Psoas muscle (tissue), 8 donors: ENCODE results near the gene ZNF444. TPM values are rescaled to one million over a fixed set of nuclear protein-coding genes. Genes with fewer than 3 reads are reported as not detected.

Source experiments
- ATAC-seq, 4 donors: fragments of 200-7000 bp; cut with Tn5 transposase; one replicate each; pipeline ENCODE4 v1.9.1; 2020; ENCODE audit warnings: moderate library complexity in 3 of 4, mild to moderate bottlenecking in 2 of 4
- DNase-seq, 2 donors: peaks; one replicate each; pipeline ENCODE4 v3.0.0-alpha.2; 2020
- H3K27ac ChIP-seq: fragments of 200-600 bp; one replicate; pipeline ENCODE4 v1.8.0; 2022
- H3K27me3 ChIP-seq, 3 donors: fragments of 200-600 bp in 1 of 3; one replicate each; pipeline versions ENCODE4 v1.6.1 to v1.8.0; 2013 to 2022; ENCODE audit warnings: low read length in 2 of 3, mild to moderate bottlenecking in 2 of 3, moderate library complexity in 1 of 3; ENCODE audit not compliant: insufficient read depth in 3 of 3
- H3K36me3 ChIP-seq, 2 donors: fragments of 200-600 bp in 1 of 2; one replicate each; pipeline versions ENCODE4 v1.6.1 to v1.8.0; 2013 to 2022; ENCODE audit warnings: low read depth in 1 of 2, mild to moderate bottlenecking in 1 of 2, moderate library complexity in 1 of 2; ENCODE audit not compliant: insufficient read depth in 1 of 2
- H3K4me1 ChIP-seq: fragments of 200-600 bp; one replicate; pipeline ENCODE4 v1.8.0; 2022
- H3K4me3 ChIP-seq: fragments of 200-600 bp; one replicate; pipeline ENCODE4 v1.8.0; 2022; ENCODE audit warnings: mild to moderate bottlenecking
- H3K9me3 ChIP-seq: fragments of 200-600 bp; one replicate; pipeline ENCODE4 v1.8.0; 2022
- WGBS, 3 donors: extraction: QIAGEN DNeasy Blood & Tissue Kit; methylation state at CpG; one replicate each; pipeline versions ENCODE4 v1.1.6 to v1.1.7; 2013; 5-methylcytosine and 5-hydroxymethylcytosine counted together
- intact Hi-C, 2 donors: fragments of 100-400 bp; cut with DNase I; formaldehyde crosslinking; loops; one replicate each; pipeline versions ENCODE4 v1.11.0 to v1.14.2; 2022
- polyA plus RNA-seq, 3 donors: library from polyadenylated mRNA; stranded (reverse); fragments of 200-250 nt; gene quantifications; one replicate each; pipeline ENCODE4 v1.2.3, GENCODE V29; 2013
- total RNA-seq, 4 donors: library from RNA; stranded (reverse); fragmentation: NEBNext Ultra II Directional in 2 of 4; extraction: Animal tissue kit (Norgen Biotek cat#: 25700) in 2 of 4; gene quantifications; one replicate each; pipeline versions ENCODE4 v1.2.1 to v1.2.4, GENCODE V29; 2021 to 2023
- TF ChIP-seq, protein P1 (sequence below): fragments of 200-600 bp; IDR thresholded peaks from one replicate; pipeline ENCODE4 v1.8.0; 2022; ENCODE audit warnings: antibody characterized with exemption
- donor health status: healthy with polysubstance abuse.
- donor health status: DM: no; HTN: no; CAD: no; lungs with moderate emphysema.
- donor health status: Bipolar disorder and iron deficiency.
- donor health status: healthy.
- donor health status: DM: yes; HTN: yes; CAD: no.
- donor health status: DM: no; HTN: no; CAD: no.
- donor health status: DM: no; HTN: no; CAD: no.
- donor health status: DM: yes; HTN: yes; CAD: no.

The ZNF444 gene
- total and polyA plus RNA-seq, 7 donors, result 12.0 to 22.4 (median 16.4) TPM

DNA sequence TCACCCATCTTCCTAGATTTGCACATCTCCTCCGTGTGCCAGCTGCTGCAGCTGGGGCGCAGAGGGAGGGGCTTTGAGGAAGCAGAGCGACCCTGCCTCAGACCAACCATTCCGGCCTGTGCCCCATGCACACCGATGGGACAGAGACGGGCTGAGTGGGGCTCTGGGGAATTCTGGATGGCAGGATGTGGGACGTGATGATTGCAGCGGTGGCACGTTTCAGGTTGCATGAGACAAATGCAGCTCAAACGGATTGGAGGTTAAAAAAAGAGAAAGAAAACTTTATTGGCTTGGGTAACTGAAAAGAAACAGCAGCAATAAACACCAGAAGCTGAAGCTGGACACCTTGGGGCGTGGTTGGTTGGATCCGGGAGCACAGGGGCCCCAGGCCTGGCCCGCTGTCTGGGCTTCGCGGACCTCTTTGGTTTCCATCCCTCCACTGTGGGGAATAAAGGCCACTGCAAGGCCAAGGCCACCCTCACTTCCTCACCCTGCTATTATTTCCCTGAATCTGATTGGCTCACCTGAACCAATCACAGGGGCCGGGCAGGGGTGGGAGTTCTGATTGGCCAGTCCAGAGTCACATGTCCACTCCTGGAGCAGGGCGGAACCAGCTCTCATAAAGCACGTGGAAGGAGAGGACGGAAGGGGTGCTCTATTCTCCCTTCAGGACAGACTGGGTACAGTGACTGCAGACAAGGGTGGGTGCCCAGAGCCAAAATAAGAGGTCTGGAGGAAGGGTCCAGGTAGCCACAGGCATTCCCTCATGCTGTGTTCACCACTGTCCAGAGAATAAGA is 13.9 kb upstream of the ZNF444 start:
- no peaks in the 10 kb centered on the region for H3K9me3 ChIP-seq
- no peaks in the 10 kb centered on the region for H3K36me3 ChIP-seq
- 64 to 71% (median 67%) methylated on average over 19 of the region's 19 CpGs for WGBS, 3 donors
- ATAC-seq (no peak), DNase-seq (no peak)
- H3K27ac ChIP-seq, result no peak overlapping the region
- H3K4me1 ChIP-seq, result no peaks in the 10 kb centered on the region
- H3K27me3 ChIP-seq, result no peaks in the 10 kb centered on the region
- H3K4me3 ChIP-seq, result no peak overlapping the region
- TF ChIP-seq, protein P1, sequence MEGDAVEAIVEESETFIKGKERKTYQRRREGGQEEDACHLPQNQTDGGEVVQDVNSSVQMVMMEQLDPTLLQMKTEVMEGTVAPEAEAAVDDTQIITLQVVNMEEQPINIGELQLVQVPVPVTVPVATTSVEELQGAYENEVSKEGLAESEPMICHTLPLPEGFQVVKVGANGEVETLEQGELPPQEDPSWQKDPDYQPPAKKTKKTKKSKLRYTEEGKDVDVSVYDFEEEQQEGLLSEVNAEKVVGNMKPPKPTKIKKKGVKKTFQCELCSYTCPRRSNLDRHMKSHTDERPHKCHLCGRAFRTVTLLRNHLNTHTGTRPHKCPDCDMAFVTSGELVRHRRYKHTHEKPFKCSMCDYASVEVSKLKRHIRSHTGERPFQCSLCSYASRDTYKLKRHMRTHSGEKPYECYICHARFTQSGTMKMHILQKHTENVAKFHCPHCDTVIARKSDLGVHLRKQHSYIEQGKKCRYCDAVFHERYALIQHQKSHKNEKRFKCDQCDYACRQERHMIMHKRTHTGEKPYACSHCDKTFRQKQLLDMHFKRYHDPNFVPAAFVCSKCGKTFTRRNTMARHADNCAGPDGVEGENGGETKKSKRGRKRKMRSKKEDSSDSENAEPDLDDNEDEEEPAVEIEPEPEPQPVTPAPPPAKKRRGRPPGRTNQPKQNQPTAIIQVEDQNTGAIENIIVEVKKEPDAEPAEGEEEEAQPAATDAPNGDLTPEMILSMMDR, result no peak
- intact Hi-C loops, result no loop called here

DNA sequence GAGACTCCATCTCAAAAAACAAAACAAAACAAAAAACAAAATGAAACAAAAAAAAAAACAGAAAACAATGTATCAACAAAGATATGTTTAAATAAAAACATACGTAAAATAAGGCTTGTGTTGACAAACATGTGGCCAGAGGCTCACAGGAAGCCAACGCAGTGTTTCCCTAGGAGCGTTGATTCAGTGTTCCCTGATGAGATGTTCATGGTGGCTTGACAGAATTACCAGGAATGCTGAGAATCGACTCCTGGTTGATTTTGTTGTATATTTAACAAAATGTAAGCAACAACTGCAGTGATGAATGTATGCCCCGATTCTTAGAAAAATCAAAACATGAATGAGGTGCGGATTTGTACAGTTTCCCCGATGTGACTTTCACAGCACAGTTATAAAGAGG is 11.1 kb upstream of the ZNF444 start:
- ATAC-seq (no peak), DNase-seq (no peak)
- Histone ChIP-seq H3K4me3 (no peak overlapping the region), H3K27ac (no peak overlapping the region), H3K36me3 (no peaks in the 10 kb centered on the region), H3K27me3 (no peaks in the 10 kb centered on the region), H3K4me1 (no peaks in the 10 kb centered on the region), H3K9me3 (no peaks in the 10 kb centered on the region)
- 75 to 76% (median 76%) methylated on average over 7 of the region's 7 CpGs for WGBS, 3 donors
- TF ChIP-seq, protein P1, result no peak
- intact Hi-C loops, result no loop called here

DNA sequence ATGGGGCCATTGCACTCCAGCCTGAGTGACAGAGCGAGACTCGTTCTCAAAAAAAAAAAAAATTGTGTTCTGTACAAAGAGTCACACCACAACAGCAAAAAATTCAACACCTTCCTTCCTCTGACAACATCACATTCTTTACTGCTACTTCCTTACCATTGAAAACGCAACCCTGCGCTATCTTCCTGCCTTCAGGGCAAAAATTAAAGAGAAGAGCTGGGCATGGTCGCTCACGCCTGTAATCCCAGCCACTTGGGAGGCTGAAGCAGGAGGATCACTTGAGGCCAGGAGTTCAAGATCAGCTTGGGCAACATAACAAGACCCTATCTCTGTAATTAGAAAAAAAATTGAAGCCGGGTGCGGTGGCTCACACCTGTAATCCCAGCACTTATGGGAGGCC is 9.4 kb upstream of the ZNF444 start:
- H3K9me3 ChIP-seq, result no peaks in the 10 kb centered on the region
- no peak for ATAC-seq
- no peaks in the 10 kb centered on the region for H3K27me3 ChIP-seq
- WGBS, 3 donors, result 82 to 94% (median 90%) methylated on average over 8 of the region's 8 CpGs
- DNase-seq, result no peak
- TF ChIP-seq, protein P1, result no peak
- no peak overlapping the region for H3K27ac ChIP-seq
- intact Hi-C loops, result no loop called here
- H3K4me1 ChIP-seq, result no peaks in the 10 kb centered on the region
- H3K36me3 ChIP-seq, result no peaks in the 10 kb centered on the region
- H3K4me3 ChIP-seq, result no peak overlapping the region

DNA sequence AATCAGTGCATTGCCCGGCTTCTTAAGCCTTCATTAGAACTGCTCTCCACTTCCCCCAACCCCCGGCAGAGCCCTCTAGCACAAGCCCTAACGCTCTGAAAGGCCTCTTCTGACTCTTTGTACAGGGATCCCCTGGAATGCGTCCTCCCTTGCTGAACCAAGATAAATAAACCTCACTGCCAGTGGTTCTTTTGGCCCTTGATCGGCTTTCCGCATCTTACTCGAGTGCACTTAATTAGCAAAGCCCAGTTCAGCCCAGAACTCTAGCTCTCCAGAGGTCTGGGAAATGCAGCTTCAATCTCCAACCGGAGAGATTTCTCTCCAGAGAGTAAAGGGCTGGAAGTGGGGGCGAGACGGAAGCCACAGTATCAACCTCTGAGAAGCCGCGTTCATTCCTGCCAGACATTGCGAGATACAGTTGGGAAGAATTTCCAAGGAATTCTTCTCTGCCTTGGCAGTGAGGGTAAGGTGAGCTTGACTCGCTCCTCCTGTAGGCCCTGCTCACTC is 8.7 kb upstream of the ZNF444 start:
- no peak overlapping the region for H3K27ac ChIP-seq
- ATAC-seq, result peak in 3 of 4 donors; percentile 21 to 49 (median 27)
- H3K36me3 ChIP-seq, result no peaks in the 10 kb centered on the region
- intact Hi-C loops, result no loop called here
- H3K4me1 ChIP-seq, result no peaks in the 10 kb centered on the region
- TF ChIP-seq, protein P1, result no peak
- DNase-seq, result no peak
- H3K9me3 ChIP-seq, result no peaks in the 10 kb centered on the region
- WGBS, 3 donors, result 30 to 39% (median 39%) methylated on average over 14 of the region's 14 CpGs
- no peaks in the 10 kb centered on the region for H3K27me3 ChIP-seq
- H3K4me3 ChIP-seq, result no peak overlapping the region
